NCI-H187 treated with DMSO at 0.1 percent for 48 hours (cell line): ENCODE measurements around the gene ERBB4.

Source experiments
- DNase-seq: peaks from one replicate; lab custom pipeline; 2025; lab: John Stamatoyannopoulos, UW

ERBB4 gene

GRCh38 chr2:211408483-211408891 lies 1130.1 kb downstream of the ERBB4 start:
- no peak for DNase-seq

GRCh38 chr2:211407076-211407475 lies 1131.5 kb downstream of the ERBB4 start:
- no peak for DNase-seq

- DNase-seq = no peak
These were observed 1133.6 kb downstream of the ERBB4 start for GRCh38 chr2:211405036-211405435.

GRCh38 chr2:211404098-211404497 lies 1134.5 kb downstream of the ERBB4 start:
- DNase-seq = no peak

- no peak for DNase-seq
These were observed 1137.3 kb downstream of the ERBB4 start for GRCh38 chr2:211401328-211401727.

- DNase-seq = no peak
These were observed 1140.8 kb downstream of the ERBB4 start for GRCh38 chr2:211397764-211398163.

GRCh38 chr2:211396815-211397214 lies 1141.8 kb downstream of the ERBB4 start:
- no peak for DNase-seq

GRCh38 chr2:211391189-211391567 lies 1147.4 kb downstream of the ERBB4 start:
- no peak for DNase-seq

GRCh38 chr2:211390536-211391188 lies 1147.9 kb downstream of the ERBB4 start:
- DNase-seq = no peak

- DNase-seq = no peak
These were observed 1150.9 kb downstream of the ERBB4 start for GRCh38 chr2:211387734-211388133.

GRCh38 chr2:211380041-211380440 lies 1158.6 kb downstream of the ERBB4 start:
- DNase-seq = no peak

GRCh38 chr2:211376410-211376809 lies 1162.2 kb downstream of the ERBB4 start:
- DNase-seq = no peak

GRCh38 chr2:211373203-211373602 lies 1165.4 kb downstream of the ERBB4 start:
- DNase-seq = no peak

- DNase-seq = no peak
These were observed 1167.1 kb downstream of the ERBB4 start for GRCh38 chr2:211371465-211371864.

GRCh38 chr2:211368467-211368866 lies 1170.1 kb downstream of the ERBB4 start:
- no peak for DNase-seq

- no peak for DNase-seq
These were observed 1170.9 kb downstream of the ERBB4 start for GRCh38 chr2:211367711-211368110.

GRCh38 chr2:211367293-211367692 lies 1171.3 kb downstream of the ERBB4 start:
- peak; percentile 19 for DNase-seq

- no peak for DNase-seq
These were observed 1173.7 kb downstream of the ERBB4 start for GRCh38 chr2:211364911-211365310.

GRCh38 chr2:211361383-211361782 lies 1177.2 kb downstream of the ERBB4 start:
- DNase-seq = no peak

- DNase-seq = no peak
These were observed 1179.3 kb downstream of the ERBB4 start for GRCh38 chr2:211359347-211359746.

GRCh38 chr2:211358504-211358903 lies 1180.1 kb downstream of the ERBB4 start:
- DNase-seq = no peak

GRCh38 chr2:211354481-211354880 lies 1184.1 kb downstream of the ERBB4 start:
- no peak for DNase-seq

GRCh38 chr2:211351987-211352386 lies 1186.6 kb downstream of the ERBB4 start:
- DNase-seq = no peak

- DNase-seq = no peak
These were observed 1189.6 kb downstream of the ERBB4 start for GRCh38 chr2:211349031-211349430.
